Right lobe of liver (tissue), 4 donors: Measurements from ENCODE around the gene TM9SF4.
"Not testable (repeated sequence)": the region's sequence is repeated elsewhere in the genome, so short reads cannot be mapped to it uniquely, and the experiment has no call there.

Experiments
- CTCF ChIP-seq, 4 donors: fragments of 200-600 bp in 3 of 4; fragments of 450-650 bp in 1 of 4; IDR thresholded peaks; one replicate each; pipeline versions ENCODE4 v1.5.1 to v1.8.0; 2016 to 2022; ENCODE audit warnings: antibody characterized with exemption in 4 of 4, mild to moderate bottlenecking in 2 of 4
- POLR2A ChIP-seq: fragments of 450-650 bp; IDR thresholded peaks from one replicate; pipeline ENCODE4 v1.6.1; 2017; ENCODE audit warnings: antibody characterized with exemption, mild to moderate bottlenecking
- donor health status: DM: no; HTN: no; CAD: no.
- donor health status: DM: no; HTN: no; CAD: no.
- donor health status: DM: no; HTN: yes; CAD: no.

GRCh38 chr20:32118427-32118826 lies 8.9 kb downstream of the TM9SF4 start:
- not testable (repeated sequence) for TF ChIP-seq POLR2A; CTCF (IDR thresholded peaks at IDR 0.05)
